ENCODE measurements around the gene RNF19B.

Gene RNF19B

DNA sequence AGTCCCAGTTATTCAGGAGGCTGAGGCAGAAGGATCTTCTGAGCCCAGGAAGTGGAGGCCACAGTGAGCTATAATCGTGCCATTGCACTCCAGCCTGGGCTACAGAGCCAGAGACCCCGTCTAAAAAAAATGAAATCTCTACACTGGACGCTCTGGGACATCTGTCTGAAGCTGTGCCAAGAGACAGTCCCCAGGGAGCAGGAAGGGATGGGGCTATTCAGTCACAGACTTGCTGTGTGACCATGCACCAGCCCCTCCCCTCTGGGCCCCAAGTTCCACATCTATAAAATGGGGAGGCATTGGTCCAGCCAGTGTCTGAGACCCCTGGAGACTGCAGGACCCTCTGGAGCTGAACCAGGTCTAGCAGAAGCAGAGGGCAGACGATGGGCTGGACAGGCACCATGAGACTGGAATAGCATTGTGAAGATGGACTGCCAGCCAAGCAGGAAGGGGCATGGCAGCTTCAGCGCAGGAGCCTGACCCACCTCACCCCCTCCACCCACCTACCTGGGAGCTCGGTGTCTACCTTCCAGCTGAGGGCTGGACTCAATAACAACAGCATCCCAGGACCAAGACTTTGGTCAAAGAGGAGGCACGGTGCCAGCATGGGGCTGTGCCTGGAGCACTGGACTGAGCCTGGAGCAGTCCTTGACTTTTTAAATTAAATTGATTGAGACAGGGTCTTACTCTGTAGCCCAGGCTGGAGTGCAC, 64.9 kb downstream of the RNF19B start:
- TF ChIP-seq, protein P1, sequence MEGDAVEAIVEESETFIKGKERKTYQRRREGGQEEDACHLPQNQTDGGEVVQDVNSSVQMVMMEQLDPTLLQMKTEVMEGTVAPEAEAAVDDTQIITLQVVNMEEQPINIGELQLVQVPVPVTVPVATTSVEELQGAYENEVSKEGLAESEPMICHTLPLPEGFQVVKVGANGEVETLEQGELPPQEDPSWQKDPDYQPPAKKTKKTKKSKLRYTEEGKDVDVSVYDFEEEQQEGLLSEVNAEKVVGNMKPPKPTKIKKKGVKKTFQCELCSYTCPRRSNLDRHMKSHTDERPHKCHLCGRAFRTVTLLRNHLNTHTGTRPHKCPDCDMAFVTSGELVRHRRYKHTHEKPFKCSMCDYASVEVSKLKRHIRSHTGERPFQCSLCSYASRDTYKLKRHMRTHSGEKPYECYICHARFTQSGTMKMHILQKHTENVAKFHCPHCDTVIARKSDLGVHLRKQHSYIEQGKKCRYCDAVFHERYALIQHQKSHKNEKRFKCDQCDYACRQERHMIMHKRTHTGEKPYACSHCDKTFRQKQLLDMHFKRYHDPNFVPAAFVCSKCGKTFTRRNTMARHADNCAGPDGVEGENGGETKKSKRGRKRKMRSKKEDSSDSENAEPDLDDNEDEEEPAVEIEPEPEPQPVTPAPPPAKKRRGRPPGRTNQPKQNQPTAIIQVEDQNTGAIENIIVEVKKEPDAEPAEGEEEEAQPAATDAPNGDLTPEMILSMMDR (IDR thresholded peaks at IDR 0.05; ENCODE audit: low read depth, low read length, missing control alignments): no peak

DNA sequence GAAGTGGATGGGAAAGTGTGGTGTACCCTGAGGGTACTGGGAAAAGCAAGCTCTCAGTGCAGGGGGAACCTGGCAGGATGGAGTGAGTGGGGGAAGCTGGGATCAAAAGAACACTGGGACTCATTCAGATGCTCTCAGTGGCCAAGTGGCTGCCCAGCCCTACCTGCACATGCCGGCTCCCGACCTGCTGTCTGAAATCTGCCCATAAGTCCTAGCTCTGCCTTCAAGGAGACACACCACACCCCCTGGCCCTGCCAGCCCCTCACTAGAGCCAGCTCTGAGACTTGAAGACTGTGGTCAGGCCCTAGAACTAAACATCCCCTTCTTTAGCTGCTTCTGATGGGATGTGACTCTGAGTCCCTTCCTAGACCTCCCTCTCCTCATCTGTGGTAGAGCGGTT, 65.7 kb downstream of the RNF19B start:
- TF ChIP-seq, protein P1 (IDR thresholded peaks at IDR 0.05; ENCODE audit: low read depth, low read length, missing control alignments): no peak
- H3K4me3 ChIP-seq (replicated peaks; ENCODE audit: low read depth, low read length): no peak overlapping the region
- DNase-seq (ENCODE audit: extremely low read depth, low read depth): no peak

More for the DNA sequence above, 64.9 kb downstream of the RNF19B start:
- no peak for DNase-seq (ENCODE audit: extremely low read depth, low read depth)
- no peak overlapping the region for H3K4me3 ChIP-seq (replicated peaks; ENCODE audit: low read depth, low read length)

DNA sequence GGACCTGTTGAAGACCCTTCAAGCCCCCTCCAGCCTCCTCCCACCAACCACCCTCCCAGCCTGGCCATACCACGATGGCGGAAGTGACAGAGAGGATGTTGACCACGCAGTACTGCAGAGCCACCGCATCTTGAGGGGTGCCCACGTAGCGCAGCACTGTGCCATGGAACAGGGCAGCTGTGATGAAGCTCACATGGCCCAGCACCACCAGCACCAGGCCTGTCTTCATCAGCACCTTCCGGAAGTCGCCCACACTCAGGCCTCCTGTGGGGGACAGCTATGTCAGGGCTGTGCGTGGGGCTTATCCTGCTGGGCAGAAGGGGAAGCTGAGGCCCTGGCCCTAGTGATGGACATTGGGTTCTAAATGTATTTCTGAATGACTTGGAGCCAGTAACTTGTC, 66.6 kb downstream of the RNF19B start:
- TF ChIP-seq, protein P1 (IDR thresholded peaks at IDR 0.05; ENCODE audit: low read depth, low read length, missing control alignments): no peak
- no peak for DNase-seq (ENCODE audit: extremely low read depth, low read depth)

DNA sequence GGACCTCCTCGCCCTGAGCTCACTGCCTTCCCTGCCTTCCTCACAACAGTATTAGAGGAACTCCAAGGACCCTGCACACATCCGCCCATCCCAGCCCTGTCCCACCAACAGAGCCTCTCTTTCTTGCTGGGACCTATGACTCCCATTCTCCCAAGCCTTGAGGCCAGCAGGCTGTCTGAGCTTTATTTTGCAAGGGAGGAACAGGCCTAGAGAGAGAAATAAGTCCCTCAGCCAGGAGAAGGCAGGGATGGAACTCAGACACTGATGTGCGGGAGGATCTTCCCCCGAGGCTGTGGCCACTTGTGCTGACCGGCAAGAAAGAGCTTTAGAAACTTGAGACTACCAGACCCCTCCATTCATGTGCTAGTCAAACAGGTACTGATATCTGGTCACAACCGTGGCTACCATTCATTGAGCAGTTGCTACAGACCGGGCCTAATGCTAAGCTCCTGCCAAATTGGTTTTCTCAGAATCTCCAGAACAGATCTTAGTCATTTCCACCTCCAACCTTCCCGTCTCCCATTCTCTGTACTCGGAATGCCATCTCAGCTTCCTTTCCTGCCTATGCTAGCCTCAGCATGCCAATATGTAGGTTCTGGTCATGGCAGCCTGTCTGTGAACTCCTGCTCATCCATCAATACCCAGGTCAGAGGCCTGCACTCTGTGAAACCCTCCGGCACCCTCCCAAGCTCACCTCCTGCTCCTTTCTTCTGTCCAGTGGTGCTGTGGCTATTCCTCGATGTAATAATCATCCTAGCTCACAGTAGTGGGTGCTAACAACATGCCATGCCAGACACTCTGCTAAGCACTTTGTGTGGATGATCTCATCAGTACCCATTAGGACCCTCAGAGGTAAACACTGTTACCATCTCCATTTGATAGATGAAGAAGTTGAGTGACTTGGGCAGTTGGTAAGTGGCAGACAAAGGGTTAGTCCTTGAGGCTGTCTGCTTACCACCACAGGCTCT, 67.2 kb downstream of the RNF19B start:
- no peak overlapping the region for H3K4me3 ChIP-seq (replicated peaks; ENCODE audit: low read depth, low read length)
- DNase-seq (ENCODE audit: extremely low read depth, low read depth): no peak
- TF ChIP-seq, protein P1 (IDR thresholded peaks at IDR 0.05; ENCODE audit: low read depth, low read length, missing control alignments): no peak

More for the DNA sequence above, 66.6 kb downstream of the RNF19B start:
- H3K4me3 ChIP-seq (replicated peaks; ENCODE audit: low read depth, low read length): no peak overlapping the region

DNA sequence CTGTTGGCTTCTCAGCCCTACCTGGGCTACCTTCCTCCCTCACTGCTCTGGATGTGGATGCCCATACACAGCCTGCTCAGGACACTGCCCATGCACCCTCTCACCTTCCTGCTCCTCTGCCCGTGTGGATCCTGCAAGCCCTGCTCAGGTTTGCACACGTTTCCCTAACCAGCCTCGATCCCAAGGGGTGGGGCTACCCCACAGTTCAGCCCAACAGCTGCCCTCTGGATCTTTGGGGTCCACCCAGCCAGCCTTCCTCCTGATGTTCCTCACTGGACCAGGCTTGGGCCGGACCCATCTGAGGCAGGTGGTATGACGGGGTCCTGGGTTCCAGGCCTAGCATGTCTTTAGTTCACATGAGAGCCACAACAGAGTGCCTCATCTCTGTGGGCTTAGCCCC, 68.2 kb downstream of the RNF19B start:
- H3K4me3 ChIP-seq (replicated peaks; ENCODE audit: low read depth, low read length): no peak overlapping the region
- TF ChIP-seq, protein P1 (IDR thresholded peaks at IDR 0.05; ENCODE audit: low read depth, low read length, missing control alignments): no peak
- DNase-seq (ENCODE audit: extremely low read depth, low read depth): no peak

DNA sequence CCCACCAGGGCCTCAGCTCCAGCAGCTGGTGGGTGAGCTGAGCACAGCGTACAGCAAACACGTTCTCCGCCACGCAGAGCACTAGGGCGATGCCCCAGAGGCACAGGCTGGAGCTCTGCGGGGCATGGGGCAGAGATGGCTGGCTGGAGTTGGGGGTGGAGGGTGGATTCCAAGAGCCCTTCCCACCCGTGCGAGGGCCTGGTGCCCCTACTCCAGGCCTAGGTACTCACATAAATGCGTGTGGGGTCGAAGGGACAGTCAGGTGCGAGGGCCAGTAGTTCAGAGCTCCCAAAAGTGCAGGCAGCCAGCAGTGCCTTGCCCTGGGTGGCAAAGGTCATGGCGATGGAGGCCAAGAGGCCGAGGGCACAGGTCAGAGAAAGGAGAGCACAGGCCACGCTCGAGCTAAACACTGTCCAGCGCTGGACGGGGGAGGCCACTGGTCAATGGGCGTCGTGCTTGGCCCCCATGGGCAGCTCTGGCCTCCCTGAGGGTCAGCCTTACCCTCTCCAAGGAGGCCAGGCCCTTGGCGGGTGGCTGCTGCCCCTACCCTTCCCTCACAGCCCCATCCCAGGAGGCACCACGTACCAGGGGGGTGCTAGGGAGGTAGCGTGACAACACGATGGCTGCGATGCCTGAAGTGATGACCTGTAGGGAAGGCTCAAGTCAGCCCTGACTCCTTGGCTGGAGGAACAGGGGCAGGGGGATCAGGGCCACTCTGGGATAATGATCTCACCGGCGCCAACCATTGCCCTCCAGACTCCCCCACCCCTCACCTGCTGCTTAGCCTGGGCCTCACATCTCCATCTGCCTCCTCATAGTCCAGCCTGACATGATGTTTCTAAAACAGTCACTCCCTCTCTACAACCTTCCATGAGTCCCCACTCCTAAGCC, 69.0 kb downstream of the RNF19B start:
- TF ChIP-seq, protein P1 (IDR thresholded peaks at IDR 0.05; ENCODE audit: low read depth, low read length, missing control alignments): no peak
- no peak overlapping the region for H3K4me3 ChIP-seq (replicated peaks; ENCODE audit: low read depth, low read length)
- DNase-seq (ENCODE audit: extremely low read depth, low read depth): no peak
